Measurements from ENCODE around the gene SLC47A2. TPM values are rescaled to one million over a fixed set of nuclear protein-coding genes. Genes with fewer than 3 reads are reported as not detected.

Gene SLC47A2
- total and polyA plus RNA-seq, 2 of the 13 experiments (the other 11 are each of a cell fraction or from before 2014, with no cell fraction given) = 0.04 TPM; not detected in 1

DNA sequence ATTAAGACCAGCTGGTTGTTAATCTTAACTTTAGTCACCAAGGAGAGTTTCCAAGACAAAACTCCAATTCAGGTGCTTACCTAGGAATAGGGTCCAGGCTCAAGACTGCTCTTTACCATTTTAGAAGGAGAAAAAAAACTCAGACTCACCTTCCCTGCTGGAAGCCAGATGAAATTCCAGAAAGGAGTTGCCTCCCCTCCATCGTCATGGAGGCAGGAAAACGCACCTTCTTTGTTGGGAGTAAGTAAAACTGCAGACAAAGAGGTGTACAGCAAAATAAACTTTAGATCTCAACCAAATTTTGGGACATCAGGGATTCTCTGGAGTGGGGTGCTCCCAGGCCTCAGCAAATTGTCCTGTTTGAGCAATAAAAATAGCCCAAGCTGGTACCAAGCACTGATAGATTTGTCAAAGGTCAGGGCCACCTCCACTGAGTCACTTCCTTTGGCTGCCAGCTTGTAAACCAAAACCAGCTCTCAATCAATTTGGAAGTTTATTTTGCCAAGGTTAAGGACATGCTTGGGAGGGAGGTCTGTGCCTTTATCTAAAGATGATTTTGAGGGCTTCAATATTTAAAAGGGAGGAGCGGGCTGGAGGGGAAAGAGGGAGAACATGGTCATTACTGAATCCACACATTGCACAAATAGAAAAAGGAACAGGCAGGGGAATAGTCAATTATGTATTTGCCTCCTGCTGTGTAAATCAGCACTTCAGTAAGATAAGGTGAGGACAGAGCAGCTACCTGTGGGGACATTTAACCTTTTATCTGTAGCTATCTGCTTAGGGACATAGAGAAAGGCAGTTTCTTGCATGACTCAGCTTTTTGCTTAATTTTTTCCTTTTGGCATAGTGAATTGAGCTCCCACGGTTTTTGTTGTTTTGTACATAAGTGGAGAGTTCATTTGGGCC, 69.3 kb downstream of the SLC47A2 start (continued):
- no peak for TF ChIP-seq ZNF451 (CRISPR knock-in tag; IDR thresholded peaks at IDR 0.05)
- peak; percentile 23; the same call in 1 of the 2 replicates for TF ChIP-seq NCOR1 (IDR thresholded peaks at IDR 0.05; ENCODE audit: borderline replicate concordance, low read length)
- TF ChIP-seq, protein P1, sequence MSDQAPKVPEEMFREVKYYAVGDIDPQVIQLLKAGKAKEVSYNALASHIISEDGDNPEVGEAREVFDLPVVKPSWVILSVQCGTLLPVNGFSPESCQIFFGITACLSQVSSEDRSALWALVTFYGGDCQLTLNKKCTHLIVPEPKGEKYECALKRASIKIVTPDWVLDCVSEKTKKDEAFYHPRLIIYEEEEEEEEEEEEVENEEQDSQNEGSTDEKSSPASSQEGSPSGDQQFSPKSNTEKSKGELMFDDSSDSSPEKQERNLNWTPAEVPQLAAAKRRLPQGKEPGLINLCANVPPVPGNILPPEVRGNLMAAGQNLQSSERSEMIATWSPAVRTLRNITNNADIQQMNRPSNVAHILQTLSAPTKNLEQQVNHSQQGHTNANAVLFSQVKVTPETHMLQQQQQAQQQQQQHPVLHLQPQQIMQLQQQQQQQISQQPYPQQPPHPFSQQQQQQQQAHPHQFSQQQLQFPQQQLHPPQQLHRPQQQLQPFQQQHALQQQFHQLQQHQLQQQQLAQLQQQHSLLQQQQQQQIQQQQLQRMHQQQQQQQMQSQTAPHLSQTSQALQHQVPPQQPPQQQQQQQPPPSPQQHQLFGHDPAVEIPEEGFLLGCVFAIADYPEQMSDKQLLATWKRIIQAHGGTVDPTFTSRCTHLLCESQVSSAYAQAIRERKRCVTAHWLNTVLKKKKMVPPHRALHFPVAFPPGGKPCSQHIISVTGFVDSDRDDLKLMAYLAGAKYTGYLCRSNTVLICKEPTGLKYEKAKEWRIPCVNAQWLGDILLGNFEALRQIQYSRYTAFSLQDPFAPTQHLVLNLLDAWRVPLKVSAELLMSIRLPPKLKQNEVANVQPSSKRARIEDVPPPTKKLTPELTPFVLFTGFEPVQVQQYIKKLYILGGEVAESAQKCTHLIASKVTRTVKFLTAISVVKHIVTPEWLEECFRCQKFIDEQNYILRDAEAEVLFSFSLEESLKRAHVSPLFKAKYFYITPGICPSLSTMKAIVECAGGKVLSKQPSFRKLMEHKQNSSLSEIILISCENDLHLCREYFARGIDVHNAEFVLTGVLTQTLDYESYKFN (CRISPR knock-in tag; conservative IDR thresholded peaks at IDR 0.05) = peak; percentile 90
- peak; percentile 53; the same call in 1 of the 2 replicates for TF ChIP-seq PPARG (CRISPR knock-in tag; conservative IDR thresholded peaks at IDR 0.05)
- no peak for TF ChIP-seq CREB1 (IDR thresholded peaks at IDR 0.05)
- peak; percentile 34; the same call in 1 of the 2 replicates for TF ChIP-seq CREB1 (CRISPR knock-in tag; IDR thresholded peaks at IDR 0.05)
- TF ChIP-seq, protein P2, sequence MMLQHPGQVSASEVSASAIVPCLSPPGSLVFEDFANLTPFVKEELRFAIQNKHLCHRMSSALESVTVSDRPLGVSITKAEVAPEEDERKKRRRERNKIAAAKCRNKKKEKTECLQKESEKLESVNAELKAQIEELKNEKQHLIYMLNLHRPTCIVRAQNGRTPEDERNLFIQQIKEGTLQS (CRISPR knock-in tag; IDR thresholded peaks at IDR 0.05) = peak; percentile 78; the same call in 1 of the 2 replicates
- 0 out of 2 replicates have a peak, but pooled peaks have one; percentile 12 for TF ChIP-seq ELF3 (CRISPR knock-in tag; IDR thresholded peaks at IDR 0.05)
- TF ChIP-seq PCBP2 (optimal IDR thresholded peaks at IDR 0.05; ENCODE audit: low read depth, low read length, poor library complexity, severe bottlenecking) = no peak
- no peak for TF ChIP-seq ZMAT3 (CRISPR knock-in tag; conservative IDR thresholded peaks at IDR 0.05)
- TF ChIP-seq, protein P3, sequence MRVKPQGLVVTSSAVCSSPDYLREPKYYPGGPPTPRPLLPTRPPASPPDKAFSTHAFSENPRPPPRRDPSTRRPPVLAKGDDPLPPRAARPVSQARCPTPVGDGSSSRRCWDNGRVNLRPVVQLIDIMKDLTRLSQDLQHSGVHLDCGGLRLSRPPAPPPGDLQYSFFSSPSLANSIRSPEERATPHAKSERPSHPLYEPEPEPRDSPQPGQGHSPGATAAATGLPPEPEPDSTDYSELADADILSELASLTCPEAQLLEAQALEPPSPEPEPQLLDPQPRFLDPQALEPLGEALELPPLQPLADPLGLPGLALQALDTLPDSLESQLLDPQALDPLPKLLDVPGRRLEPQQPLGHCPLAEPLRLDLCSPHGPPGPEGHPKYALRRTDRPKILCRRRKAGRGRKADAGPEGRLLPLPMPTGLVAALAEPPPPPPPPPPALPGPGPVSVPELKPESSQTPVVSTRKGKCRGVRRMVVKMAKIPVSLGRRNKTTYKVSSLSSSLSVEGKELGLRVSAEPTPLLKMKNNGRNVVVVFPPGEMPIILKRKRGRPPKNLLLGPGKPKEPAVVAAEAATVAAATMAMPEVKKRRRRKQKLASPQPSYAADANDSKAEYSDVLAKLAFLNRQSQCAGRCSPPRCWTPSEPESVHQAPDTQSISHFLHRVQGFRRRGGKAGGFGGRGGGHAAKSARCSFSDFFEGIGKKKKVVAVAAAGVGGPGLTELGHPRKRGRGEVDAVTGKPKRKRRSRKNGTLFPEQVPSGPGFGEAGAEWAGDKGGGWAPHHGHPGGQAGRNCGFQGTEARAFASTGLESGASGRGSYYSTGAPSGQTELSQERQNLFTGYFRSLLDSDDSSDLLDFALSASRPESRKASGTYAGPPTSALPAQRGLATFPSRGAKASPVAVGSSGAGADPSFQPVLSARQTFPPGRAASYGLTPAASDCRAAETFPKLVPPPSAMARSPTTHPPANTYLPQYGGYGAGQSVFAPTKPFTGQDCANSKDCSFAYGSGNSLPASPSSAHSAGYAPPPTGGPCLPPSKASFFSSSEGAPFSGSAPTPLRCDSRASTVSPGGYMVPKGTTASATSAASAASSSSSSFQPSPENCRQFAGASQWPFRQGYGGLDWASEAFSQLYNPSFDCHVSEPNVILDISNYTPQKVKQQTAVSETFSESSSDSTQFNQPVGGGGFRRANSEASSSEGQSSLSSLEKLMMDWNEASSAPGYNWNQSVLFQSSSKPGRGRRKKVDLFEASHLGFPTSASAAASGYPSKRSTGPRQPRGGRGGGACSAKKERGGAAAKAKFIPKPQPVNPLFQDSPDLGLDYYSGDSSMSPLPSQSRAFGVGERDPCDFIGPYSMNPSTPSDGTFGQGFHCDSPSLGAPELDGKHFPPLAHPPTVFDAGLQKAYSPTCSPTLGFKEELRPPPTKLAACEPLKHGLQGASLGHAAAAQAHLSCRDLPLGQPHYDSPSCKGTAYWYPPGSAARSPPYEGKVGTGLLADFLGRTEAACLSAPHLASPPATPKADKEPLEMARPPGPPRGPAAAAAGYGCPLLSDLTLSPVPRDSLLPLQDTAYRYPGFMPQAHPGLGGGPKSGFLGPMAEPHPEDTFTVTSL (CRISPR knock-in tag; IDR thresholded peaks at IDR 0.05; ENCODE audit: borderline replicate concordance) = peak; percentile 56; the same call in 1 of the 2 replicates
- peak; percentile 69; the same call in 1 of the 2 replicates for TF ChIP-seq NR2C2 (CRISPR knock-in tag; IDR thresholded peaks at IDR 0.05; ENCODE audit: borderline replicate concordance)
- no peak for TF ChIP-seq ZNF768 (CRISPR knock-in tag; IDR thresholded peaks at IDR 0.05)
- TF ChIP-seq, protein P4, sequence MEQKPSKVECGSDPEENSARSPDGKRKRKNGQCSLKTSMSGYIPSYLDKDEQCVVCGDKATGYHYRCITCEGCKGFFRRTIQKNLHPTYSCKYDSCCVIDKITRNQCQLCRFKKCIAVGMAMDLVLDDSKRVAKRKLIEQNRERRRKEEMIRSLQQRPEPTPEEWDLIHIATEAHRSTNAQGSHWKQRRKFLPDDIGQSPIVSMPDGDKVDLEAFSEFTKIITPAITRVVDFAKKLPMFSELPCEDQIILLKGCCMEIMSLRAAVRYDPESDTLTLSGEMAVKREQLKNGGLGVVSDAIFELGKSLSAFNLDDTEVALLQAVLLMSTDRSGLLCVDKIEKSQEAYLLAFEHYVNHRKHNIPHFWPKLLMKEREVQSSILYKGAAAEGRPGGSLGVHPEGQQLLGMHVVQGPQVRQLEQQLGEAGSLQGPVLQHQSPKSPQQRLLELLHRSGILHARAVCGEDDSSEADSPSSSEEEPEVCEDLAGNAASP (CRISPR knock-in tag; IDR thresholded peaks at IDR 0.05; ENCODE audit: borderline replicate concordance) = peak; percentile 50; the same call in 1 of the 2 replicates
- no peak for TF ChIP-seq ZNF780A (CRISPR knock-in tag; IDR thresholded peaks at IDR 0.05)
- TF ChIP-seq ARNT2 (CRISPR knock-in tag; IDR thresholded peaks at IDR 0.05; ENCODE audit: low read depth) = peak; percentile 29; the same call in 1 of the 2 replicates
- no peak for TF ChIP-seq SIX4 (CRISPR knock-in tag; IDR thresholded peaks at IDR 0.05)
- TF ChIP-seq RXRA (CRISPR knock-in tag; IDR thresholded peaks at IDR 0.05) = peak; percentile 51; the same call in 1 of the 2 replicates
